GM19467 (cell line): ENCODE data around the gene LIPM.

Source experiments
- ATAC-seq: cut with Tn5 transposase; IDR thresholded peaks from one replicate; pipeline ENCODE4 v1.9.1; 2021; ENCODE audit warnings: mild to moderate bottlenecking, moderate library complexity; ENCODE audit not compliant: unreplicated experiment

LIPM gene

GRCh38 chr10:88800152-88801125, 2.1 kb upstream of the LIPM start:
- ATAC-seq = no peak

GRCh38 chr10:88803641-88804040, 1.1 kb downstream of the LIPM start:
- ATAC-seq = no peak

- ATAC-seq = no peak
These were observed 1.7 kb downstream of the LIPM start for GRCh38 chr10:88804083-88804812.

- ATAC-seq = no peak
These were observed 2.8 kb downstream of the LIPM start for GRCh38 chr10:88805361-88805760.

- ATAC-seq = no peak
These were observed 3.4 kb downstream of the LIPM start for GRCh38 chr10:88805924-88806323.

- no peak for ATAC-seq
These were observed 7.1 kb downstream of the LIPM start for GRCh38 chr10:88809621-88810020.

GRCh38 chr10:88810196-88810961, 7.8 kb downstream of the LIPM start:
- ATAC-seq = no peak

- ATAC-seq = no peak
These were observed 10.7 kb downstream of the LIPM start for GRCh38 chr10:88813200-88813599.

- no peak for ATAC-seq
These were observed 16.8 kb downstream of the LIPM start for GRCh38 chr10:88819290-88819689.

- no peak for ATAC-seq
These were observed 18.3 kb downstream of the LIPM start for GRCh38 chr10:88820748-88821401.

GRCh38 chr10:88826388-88826787, 23.9 kb downstream of the LIPM start:
- ATAC-seq = no peak

GRCh38 chr10:88827671-88828070, 25.1 kb downstream of the LIPM start:
- ATAC-seq = no peak

GRCh38 chr10:88828310-88828709, 25.8 kb downstream of the LIPM start:
- no peak for ATAC-seq

- no peak for ATAC-seq
These were observed 28.2 kb downstream of the LIPM start for GRCh38 chr10:88830643-88831268.

- no peak for ATAC-seq
These were observed 29.2 kb downstream of the LIPM start for GRCh38 chr10:88831709-88832108.

- no peak for ATAC-seq
These were observed 29.8 kb downstream of the LIPM start for GRCh38 chr10:88832376-88832775.

- ATAC-seq = no peak
These were observed 30.6 kb downstream of the LIPM start for GRCh38 chr10:88833156-88833555.

GRCh38 chr10:88833723-88834122, 31.2 kb downstream of the LIPM start:
- no peak for ATAC-seq

GRCh38 chr10:88835096-88835909, 32.8 kb downstream of the LIPM start:
- ATAC-seq = peak; percentile 63

- ATAC-seq = no peak
These were observed 33.3 kb downstream of the LIPM start for GRCh38 chr10:88835910-88836221.
